NCI-H2107 treated with DMSO at 0.1 percent for 48 hours (cell line): ENCODE data around the gene HECTD1.
"Not testable (repeated sequence)": the region's sequence is repeated elsewhere in the genome, so short reads cannot be mapped to it uniquely, and the experiment has no call there.

Source experiments
- DNase-seq: peaks from one replicate; lab custom pipeline; 2025; ENCODE audit not compliant: unreplicated experiment; lab: John Stamatoyannopoulos, UW

The HECTD1 gene

DNA sequence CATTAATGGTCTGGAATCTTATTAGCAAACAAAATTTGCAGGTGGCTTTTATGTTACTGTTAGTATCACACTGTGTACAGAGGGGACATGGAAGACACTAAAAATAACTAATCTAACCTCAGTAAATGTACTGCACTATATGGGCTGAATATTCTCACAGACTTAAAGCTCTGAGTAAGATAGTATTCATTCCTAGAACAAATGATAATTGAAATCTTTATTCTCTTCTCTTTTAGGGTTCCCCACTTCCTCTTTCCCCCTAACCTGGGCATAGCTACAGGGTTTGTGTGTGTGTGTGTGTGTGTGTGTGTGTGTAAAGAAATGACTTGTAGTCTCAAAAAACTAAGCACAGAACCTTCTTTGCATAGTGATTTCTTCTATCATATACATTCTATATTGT lies 21.4 kb upstream of the HECTD1 start:
- DNase-seq, result no peak

DNA sequence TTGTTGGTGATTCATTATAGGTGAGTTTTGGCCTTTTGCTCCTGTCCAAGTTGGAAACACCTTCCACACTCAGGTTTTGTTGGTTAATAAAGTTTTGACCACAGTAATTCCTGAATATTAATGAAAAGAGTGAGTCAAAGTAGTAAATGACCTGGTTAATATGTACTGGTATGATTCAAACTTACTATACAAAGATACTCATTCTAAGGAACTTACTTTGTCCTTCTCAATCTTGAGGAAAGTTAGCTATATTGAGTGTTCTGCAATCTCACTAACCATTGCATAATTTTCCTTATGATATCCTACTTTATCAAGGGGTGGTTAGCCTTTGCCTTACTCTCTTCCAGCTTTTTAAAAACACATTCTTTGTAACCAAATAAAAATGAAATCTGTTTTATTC lies 20.9 kb upstream of the HECTD1 start:
- DNase-seq, result no peak

DNA sequence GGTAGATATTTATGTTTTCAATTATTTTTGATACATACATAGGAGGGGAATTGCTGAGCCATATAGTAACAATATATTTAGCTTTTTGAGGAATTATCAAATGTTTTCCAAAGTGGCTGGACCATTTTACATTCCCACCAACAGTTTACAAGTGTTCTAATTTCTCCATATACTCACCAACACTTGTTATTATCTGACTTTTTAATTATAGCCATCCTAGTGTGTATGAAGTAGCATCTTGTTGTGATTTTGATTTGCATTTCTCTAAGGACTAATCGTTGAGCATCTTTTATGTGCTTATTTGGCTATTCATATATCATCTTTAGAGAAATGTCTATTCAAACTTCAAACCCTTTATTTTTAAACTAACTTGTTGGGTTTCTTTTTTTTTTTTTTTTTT lies 17.2 kb upstream of the HECTD1 start:
- DNase-seq, result no peak

DNA sequence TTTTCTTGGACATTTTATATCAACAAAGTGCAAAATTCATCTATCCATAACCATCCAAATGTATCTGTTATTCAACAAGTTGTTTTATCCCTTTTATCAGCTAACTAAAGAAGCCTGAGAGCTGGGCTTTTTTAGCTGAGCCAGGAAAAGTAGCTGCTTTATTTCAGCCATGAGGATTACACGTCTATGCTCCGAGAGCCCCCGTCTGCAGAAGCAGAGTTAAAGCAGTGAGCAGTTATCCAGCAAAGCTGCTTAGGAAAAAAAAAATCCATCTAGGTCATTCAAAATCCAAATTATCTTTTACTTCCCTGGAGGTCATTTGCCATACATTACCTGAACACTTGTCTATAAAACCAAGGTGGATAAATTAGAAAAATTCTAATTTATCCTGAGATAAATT lies 15.7 kb upstream of the HECTD1 start:
- no peak for DNase-seq

DNA sequence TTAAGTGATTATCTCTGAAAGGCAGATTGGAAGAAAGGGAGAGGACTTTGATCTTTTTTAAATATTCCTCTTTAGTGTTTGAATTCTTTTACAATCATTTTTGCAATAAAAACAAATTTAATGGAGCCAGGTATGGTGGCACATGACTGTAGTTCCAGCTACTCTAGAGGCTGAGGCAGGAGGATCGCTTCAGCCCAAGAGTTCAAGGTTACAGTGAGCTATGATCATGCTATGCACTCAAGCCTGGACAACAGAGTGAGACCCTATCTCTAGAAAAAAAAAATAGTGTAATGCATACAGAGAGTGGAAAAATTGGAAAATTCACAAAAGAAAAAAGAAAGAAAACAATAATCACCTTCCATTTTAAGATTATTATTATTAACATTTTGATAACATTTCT lies 15.2 kb upstream of the HECTD1 start:
- DNase-seq, result no peak

DNA sequence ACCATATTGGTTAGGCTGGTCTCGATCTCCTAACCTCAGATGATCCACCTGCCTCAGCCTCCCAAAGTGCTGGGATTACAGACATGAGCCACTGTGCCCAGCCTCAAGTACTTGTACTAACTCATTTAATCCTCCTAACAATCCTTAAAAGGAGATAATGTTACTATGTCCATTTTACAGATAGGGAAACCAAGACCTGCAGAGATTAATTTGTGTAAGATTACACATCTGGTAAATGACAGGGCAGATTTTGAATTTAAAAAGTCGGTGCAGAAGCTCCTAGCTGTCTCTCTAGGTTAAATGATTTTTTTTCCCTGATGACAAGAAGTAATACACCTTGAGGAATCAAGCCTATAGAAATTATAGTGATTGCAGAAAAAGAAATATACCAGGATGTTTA lies 13.7 kb upstream of the HECTD1 start:
- no peak for DNase-seq

DNA sequence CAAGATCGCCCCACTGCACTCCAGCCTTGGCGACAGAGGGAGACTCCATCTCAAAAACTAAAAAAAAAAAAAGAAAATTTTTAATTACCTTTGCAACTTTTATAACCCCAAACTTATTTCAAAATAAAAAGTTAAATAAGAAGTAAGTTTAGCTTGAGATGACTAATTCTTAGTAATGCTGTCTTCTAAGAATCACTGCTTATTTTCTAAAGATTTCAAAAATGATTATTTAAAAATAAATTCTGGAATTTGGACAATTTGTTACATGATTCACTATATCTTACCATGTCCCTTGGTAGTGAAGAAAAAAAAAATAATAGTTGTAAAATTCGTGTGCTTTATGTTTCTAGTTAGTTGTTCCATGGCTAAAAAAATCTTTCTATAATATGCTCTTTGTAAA lies 11.6 kb upstream of the HECTD1 start:
- no peak for DNase-seq

DNA sequence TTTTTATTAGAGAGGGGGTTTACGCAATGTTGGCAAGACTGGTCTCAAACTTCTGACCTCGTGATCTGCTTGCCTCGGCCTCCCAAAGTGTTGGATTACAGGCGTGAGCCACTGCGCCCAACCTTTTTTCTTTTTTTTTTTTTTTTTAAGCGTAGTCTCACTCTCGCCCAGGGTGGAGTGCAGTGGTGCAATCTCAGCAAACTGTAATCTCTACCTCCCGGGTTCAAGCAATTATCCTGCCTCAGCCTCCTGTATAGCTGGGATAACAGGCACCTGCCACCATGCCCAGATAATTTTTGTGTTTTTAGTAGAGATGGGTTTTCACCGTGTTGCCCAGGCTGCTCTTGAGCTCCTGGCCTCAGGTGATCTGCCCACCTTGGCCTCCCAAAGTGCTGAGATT lies 8.8 kb upstream of the HECTD1 start:
- DNase-seq, result no peak

DNA sequence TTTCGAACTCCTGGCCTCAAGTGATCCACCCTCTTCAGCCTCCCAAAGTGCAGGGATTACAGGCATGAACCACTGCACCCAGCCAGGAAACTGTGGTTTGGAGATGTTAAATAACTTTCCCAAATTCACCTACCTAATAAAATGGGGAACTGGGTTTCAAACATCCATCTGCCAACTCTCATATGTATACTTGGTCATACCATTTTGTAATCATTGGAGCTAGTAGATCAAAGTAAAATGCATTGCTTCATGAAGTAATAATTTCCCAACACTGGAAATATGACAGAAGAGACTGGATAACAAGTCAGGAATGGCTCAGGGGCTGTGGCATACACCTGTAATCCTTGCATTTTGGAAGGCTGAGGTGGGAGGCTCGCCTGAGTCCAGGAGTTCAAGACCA lies 5.3 kb upstream of the HECTD1 start:
- no peak for DNase-seq

DNA sequence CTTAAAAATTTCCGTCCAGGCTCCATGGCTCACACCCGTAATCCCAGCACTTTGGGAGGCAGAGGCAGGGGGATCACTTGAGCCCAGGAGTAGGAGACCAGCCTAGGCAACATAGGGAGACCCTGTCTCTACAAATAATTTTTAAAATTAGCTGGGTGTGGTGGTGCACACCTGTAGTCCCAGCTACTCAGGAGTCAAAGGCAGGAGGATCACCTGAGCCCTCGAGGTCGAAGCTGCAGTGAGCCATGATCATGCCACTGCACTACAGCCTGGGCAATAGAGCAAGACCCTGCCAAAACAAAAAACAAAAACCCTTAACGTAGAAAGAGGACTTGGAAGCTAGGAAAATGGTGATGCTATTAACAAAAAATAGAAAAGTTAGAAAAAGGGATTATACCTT lies 2.0 kb upstream of the HECTD1 start:
- DNase-seq, result no peak

DNA sequence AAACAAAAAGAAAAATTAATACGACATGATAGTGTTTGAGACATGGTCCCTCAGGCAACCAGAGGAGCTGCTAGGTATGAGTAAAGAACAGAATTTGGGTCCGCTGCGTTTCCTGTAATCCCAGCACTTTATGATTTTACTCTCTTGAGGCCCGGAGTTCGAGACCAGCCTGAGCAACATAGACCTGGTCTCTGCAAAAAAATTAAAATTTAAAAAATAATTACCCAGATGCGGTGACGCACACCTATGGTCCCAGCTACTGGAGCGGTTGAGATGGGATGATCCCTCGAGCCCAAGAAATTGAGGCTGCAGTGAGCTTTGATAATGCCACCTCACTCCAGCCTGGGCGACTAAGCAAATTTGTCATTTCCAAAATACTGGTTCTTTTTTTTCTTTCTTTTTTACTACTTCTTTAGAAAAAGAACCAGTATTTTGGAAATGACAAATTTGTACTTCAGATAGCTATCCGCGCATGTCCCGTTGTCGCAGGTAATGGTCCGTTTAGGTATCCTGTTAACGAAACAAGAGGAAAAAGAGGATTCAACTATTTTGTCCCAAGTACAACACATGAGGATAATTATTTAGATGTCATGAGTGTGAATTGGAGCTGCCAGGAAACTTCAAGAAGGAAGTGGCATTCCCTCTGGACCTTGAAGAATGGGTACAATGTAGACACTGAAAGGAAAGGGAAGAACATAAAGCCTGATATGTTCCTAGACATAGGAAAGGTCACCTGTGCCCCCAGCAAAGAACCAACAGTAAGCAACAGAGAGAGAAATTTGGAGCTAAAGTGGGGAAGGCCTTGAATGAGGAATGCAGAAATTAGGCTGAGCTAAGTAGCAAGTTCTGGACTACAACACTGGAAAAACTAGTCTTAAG lies 1.2 kb upstream of the HECTD1 start:
- DNase-seq, result no peak

DNA sequence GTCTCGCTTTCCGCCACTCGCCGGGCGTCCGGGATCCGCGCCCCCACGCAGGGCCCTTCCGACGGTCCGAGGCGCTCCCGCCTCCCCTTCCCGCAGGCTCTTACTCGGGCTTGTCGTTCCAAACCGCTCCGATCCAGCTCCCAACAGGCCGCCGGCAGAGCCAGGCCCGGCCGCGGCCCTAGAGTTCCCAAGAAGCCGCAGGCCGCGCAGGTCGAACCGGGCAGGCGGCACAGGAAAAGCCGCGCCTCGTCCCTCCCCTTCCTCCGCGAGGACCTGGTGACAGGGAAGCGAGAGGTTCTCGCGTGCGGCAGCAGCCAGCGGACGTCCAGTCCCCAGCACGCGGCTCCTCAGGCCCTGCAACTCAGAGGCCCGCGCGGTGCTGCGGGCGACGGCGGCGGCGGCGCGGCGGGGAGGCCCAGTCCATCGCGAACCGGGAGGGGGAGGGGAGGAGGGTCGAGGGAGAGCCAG lies 272 bp downstream of the HECTD1 start:
- DNase-seq, result no peak

DNA sequence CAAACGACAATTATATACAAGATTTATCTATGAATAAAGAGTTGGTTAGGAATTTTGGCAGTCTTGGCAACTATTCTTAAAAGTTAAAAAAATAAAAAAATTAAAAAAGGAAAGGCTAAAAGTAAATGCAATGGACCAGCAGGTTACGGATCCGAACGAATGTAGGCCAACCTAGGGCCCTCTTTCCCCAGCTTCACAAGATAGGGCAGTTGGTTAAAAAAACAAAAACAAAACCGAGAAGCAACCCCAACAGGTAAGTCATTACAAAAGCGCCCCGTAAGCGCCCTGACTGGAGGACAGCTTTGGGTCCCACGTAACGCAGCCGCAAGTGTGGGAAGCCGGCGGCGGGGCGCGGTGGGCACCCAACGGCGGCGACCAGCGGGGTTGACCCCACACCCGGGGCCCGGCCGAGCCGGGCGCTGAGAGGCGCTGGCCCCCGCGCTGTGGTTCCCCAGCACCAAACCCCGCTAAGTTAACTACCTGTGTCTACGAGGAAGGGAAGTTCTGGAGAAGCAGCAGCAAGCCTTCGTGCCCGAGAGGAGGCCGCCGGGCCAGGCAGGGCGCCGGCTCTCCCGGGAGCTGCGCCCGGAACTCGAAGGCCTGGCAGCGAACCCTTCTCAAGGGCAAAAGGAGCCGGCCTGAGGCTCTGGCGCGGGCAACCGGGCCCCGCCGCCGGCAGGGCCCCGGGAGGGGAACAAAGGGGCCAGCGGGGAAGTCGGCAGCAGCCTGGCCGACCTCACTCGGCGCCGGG lies 882 bp downstream of the HECTD1 start:
- no peak for DNase-seq

DNA sequence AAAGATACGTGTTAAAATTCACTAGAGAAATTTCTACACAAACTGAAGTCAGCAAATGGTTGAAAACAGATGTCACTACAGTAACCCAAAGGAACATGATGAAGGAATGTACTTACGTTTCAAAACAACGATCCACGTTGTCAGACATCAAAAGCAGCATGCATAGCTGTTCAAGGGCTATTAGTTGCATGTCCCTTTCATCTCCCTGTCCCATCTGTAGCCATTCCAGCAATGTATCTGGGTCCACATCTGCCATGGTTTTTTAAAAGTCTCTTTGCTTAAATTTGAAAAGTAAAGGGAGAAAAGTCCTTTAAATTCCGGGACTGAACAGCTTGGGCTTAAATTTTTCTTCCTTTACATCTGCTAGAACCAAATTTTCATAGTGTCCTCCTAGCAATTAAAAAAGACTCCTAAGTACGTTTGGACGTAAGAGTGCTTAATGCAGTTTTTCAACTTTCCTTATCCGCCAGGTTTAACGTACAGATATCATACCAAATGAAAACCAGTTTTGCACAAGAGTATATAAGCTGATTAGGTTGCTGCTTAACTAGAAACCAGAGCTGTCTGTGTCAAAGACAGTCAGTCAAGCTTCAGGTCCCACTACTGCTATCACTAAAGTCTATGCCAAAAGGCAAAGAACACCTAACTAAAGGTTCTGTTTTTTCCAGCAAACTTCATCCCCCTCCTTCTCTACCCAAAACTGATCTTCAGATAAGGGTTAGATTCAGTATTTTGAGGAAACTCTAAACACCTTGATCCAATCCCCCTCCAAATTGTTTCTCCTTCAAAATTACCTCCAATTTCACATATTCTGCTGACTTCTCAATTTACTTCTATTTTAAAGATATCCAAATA lies 1.7 kb downstream of the HECTD1 start:
- peak; percentile 31 for DNase-seq

DNA sequence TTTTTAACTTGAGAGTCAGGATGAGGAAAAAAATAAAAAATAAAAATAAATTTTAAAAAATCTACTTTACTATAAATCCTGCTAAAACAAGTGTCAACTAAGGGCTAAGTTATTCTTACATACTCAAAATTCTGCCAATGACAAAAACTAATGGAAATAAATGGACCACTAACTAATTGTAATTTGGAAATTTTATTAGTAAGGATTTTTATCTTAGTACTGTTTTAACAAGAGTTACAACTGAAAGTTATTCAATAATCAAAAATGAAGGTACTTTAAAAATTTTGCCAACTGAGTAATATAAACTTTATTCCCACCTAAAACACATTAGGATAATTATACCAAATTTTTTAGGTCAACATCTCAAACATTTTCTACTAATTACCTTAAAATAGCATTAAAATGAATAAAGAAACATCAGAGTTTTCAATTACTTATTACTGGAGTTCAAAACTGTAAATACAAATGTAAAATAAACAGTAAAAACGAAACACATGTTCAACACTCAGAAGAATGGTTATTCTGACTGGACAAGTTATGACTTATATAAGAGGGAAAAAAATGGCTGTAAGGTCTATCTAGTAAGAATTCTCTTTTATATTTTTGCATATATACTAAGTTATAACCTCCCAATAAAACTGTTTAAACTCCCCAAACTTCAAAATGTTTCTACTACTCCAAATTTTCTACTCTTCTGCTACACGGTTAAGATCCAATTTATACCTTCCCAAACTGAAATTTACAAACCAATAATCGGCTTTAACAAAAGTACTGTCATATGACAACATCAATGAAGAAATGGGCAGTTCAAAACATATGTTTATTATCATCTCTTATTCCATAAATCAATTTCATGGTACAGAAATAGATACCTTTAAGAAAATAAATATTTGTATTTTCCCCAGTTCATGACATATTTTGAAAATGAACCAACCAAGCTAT lies 2.7 kb downstream of the HECTD1 start:
- DNase-seq, result no peak

DNA sequence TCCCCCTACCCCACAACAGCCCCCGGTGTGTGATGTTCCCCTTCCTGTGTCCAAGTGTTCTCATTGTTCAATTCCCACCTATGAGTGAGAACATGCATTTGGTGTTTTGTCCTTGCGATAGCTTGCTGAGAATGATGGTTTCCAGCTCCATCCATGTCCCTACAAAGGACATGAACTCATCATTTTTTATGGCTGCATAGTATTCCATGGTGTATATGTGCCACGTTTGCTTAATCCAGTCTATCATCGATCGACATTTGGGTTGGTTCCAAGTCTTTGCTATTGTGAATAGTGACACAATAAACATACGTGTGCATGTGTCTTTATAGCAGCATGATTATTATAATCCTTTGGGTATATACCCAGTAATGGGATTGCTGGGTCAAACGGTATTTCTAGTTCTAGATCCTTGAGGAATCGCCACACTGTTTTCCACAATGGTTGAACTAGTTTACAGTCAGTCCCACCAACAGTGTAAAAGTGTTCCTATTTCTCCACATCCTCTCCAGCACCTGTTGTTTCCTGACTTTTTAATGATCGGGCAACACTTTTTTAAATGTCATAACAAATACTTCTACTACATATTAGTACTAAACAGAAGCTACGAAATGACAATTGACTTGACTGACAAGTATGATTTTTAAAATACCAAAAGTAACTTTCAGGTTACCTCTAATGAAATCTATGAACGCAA lies 3.5 kb downstream of the HECTD1 start:
- DNase-seq, result not testable (repeated sequence)

DNA sequence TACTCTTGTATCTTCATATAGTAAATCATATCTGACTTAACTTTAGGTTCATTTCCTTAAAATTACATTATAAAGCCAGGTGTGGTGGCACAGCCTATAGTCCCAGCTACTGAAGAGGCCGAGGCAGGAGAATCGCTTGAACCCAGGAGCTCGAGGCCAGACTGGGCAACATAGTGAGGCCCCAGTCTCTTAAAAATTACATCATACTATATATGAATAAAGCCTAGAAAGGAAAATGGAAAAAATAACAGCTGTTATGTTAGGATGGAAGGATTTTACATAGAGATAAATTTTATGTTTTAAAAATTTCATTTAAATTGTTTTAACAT lies 4.2 kb downstream of the HECTD1 start:
- DNase-seq, result no peak

DNA sequence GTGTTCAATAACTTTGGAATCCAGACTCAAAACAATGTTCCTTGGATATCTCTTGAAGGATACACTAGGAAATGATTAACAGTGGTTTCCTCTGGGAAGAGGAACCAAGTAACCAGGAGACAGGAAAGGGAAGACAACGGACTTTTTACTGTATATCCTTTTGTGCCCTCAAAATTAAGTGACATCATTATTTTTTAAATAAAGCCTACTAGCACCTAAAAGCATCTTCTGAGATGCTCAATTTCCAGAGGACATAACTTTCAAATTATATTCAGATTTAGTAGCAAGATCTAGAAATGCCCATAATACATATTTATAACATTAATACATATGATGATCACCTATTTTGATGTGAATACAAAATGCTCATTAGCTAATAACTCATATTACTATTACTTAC lies 6.5 kb downstream of the HECTD1 start:
- DNase-seq, result no peak

DNA sequence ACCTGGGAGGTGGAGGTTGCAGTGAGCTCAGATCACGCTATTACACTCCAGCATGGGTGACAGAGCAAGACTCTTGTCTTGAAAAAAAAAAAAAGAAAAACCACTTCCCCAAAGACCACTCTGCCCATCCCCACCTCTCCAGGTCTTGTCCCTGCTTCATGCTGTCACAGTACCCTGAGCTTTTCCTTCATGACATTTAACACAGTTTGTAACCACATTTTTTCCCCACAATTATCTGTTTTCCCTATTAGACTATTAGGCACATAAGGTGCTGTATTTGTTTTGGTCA lies 6.9 kb downstream of the HECTD1 start:
- DNase-seq, result no peak

DNA sequence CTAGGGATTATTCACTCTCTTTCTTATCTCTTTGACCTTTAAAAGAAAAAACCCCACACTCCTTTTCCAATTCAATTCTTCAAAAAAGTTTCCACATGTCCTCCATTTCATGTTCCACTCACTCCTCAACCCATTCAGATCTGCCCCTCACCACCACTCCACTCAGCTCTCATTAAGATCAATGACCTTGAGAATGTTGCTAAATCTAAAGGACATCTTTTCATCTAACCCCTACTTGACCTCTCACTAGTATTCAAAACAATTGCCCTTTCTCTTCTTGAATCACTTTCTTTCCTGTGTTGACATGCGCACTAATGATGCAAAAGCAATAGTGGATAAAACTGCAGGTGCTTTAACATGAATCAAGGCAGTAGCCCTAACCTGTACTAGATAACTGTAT lies 9.9 kb downstream of the HECTD1 start:
- no peak for DNase-seq
